GM20431 (cell line): ENCODE measurements around the gene NKIRAS2.

Source experiments
- in situ Hi-C: fragments of 300-500 bp; cut with MseI, MboI; formaldehyde crosslinking; loops from one replicate; pipeline ENCODE4 v1.15.0; 2020; ENCODE audit warnings: low sequenced_read_pairs; ENCODE audit not compliant: unreplicated experiment

The NKIRAS2 gene

DNA sequence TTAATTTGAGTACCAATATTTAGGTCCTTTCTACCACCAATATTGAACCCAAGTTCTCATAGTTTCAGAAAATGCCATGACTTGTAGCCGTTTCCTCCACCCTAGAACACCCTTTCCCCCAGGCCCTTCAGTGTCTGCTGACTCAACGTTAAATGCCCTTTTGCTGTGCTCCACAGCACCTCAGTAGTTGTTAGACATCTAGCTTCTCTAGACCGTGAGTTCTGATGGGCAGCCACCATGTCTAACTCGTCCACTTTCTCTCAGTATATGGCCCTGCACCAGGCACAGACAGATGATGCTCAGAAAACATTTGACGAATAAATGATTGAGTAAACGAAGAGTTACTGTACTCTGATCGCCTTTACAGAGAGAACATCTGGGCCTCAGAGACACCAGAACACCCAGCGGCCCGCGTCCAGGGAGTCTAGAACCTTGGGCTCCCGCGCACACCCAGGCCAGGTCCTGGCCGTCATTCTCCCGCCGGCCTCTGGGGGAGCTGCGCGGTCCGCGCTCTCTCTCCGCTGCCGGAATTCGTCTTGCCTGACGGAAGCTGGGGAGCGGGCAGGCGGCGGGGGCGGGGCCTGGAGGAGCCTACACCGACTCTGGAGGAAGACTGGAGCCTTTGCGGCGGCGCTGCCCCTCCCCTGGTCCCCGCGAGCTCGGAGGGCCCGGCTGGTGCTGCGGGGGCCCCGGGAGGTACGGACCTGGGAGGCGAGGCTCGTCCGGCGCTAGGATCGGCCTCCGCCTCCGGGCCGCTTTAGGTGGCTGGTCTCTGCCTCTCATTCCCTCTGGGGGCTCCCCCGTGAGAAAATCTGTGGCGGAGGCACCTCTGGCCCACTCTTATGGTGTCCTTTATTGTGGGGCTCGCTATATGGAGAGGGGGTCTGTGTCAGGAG lies at the start of gene NKIRAS2:
Gene NKIRAS2, plus strand, starts transcription at position 582 of the 896 bp plus-strand sequence. CDS start 1,488 bp downstream, outside the sequence.
- in situ Hi-C loops, result no loop called here

- in situ Hi-C loops, result no loop called here
Observed at GRCh38 chr17:41970901-41971331, 49.0 kb upstream of the NKIRAS2 start.

DNA sequence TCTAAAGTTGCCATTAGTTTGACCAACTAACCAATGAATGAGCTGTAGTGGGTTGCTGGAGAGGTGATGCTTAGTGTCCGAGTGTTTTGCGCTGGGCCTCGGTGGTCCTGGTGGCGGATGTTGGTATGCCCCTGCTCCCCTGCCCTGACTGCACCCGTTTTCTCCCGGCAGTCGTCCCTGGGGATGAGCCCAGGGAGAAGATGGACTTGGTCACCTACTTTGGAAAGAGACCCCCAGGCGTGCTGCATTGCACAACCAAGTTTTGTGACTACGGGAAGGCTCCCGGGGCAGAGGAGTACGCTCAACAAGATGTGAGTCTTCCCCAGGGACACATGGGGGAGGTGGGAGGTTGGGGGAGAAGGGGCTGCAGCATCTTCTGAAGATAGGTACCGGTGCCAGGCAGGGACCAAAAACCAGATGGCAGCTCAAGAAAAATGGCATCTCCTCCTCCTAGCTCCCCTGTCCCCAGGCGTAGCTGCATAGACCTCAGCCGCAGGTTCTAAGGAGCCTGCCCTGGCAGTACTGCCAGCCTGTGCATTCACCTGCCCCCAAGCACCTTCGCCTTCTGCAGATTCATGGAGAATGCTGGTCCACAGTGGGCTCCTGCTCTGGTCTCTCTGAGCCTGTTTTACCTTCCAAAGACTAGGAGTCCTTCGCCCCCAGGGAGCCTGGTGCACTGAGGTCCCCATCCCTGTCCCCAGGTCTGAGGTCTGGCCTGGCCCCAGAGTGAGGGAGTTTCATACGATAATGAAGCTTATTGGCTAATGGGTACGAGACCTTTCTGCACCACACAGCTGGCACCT lies 48.0 kb upstream of the NKIRAS2 start:
- in situ Hi-C loops, result no loop called here

- in situ Hi-C loops, result no loop called here
Observed at GRCh38 chr17:41972571-41973407, 47.1 kb upstream of the NKIRAS2 start.

DNA sequence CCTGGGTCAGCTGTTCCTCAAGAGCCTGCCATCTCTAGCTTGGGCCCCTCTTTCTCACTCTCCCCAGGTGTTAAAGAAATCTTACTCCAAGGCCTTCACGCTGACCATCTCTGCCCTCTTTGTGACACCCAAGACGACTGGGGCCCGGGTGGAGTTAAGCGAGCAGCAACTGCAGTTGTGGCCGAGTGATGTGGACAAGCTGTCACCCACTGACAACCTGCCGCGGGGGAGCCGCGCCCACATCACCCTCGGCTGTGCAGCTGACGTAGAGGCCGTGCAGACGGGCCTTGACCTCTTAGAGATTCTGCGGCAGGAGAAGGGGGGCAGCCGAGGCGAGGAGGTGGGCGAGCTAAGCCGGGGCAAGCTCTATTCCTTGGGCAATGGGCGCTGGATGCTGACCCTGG lies 46.5 kb upstream of the NKIRAS2 start:
- in situ Hi-C loops, result no loop called here

GRCh38 chr17:41974031-41974430 lies 45.9 kb upstream of the NKIRAS2 start:
- in situ Hi-C loops, result no loop called here

DNA sequence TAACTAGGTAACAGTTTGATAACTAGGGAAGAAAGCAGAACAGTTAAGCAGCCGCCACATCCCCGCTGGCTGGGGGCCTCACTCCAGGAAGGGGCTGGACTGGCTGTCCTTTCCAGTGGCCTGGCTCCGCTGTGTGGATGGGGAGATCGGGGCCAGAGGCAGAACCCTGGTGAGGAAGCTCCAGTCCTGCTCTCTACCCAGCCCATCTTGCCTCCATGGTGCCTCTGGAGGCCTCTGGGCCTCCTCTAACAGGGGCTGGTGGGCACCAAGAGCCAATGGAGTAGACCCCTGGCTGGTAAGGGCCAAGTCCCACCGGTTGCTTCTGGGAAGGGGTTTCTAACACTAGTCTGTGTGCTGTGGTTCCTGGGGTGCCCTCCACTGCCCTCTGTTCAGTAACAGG lies 45.2 kb upstream of the NKIRAS2 start:
- in situ Hi-C loops, result no loop called here

- in situ Hi-C loops, result no loop called here
Observed at GRCh38 chr17:41975099-41976083, 44.5 kb upstream of the NKIRAS2 start.

- in situ Hi-C loops, result no loop called here
Observed at GRCh38 chr17:41976142-41976768, 43.6 kb upstream of the NKIRAS2 start.

DNA sequence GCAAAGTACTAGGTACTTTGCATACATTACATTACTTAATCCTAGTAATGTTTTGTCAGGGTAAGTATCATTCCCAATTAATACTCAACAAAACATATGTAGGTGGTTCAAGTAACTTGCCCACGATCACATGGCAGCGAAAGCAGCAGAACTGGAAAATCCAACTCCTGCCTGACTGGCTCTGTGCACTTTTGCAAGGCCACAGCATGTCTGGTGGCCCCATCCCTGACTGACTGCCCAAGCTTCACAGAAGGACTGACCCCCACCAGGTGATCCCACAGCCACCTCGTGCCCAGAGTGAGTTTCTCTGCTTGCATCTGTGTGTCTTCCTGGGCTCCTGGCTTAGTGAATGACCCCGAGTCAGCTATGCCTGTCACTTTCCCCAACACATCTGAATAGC lies 41.9 kb upstream of the NKIRAS2 start:
- in situ Hi-C loops, result no loop called here

DNA sequence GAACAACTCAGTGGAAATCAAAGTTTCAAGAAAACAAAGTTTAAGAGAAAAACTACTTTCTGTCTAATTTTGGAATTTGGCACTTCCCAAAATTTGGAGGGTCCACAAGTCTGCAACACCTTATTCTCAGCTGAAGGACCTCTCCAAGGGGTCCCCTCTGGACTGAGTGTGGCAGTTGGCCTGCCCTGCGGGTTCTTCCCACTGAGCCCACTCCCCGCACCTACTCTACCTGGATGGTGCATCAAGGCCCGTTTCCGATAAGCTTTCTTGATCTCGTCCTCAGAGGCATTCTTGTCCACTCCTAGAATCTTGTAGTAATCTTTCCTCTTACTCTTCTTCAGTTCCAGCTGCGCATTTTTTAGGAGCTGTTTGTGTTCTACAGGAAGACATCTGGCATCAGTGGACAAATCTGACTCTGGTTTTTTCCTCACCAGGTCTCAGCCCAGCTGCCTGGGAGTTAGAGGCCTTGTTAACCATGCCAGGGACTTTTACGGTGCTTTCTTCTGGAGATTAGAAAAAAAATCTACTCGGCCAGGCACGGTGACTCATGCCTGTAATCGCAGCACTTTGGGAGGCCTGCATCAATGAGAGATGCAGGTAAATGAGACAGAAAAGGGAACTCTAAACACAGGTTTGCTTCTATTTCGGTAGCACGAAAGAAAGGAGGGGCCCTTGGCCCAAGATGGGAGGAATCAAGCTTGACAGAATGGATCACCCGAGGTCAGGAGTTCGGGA lies 37.7 kb upstream of the NKIRAS2 start:
- in situ Hi-C loops, result no loop called here

DNA sequence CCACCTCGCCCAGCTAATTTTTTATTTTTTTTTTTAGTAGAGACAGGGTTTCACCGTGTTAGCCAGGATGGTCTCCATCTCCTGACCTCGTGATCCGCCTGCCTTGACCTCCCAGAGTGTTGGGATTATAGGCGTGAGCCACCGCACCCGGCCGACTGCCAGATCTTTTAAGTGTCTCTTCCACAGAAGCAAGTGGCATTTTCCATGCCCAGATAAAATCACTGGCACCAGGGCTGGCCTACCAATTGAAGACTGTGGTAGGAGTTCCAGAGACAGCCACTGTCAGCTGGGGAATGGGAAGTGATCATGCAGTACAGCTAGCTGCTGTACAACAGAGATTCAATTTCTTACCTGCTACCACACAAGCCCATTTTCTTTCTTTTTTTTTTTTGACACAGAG lies 35.4 kb upstream of the NKIRAS2 start:
- in situ Hi-C loops, result no loop called here

- in situ Hi-C loops, result no loop called here
Observed at GRCh38 chr17:41985919-41986318, 34.0 kb upstream of the NKIRAS2 start.

DNA sequence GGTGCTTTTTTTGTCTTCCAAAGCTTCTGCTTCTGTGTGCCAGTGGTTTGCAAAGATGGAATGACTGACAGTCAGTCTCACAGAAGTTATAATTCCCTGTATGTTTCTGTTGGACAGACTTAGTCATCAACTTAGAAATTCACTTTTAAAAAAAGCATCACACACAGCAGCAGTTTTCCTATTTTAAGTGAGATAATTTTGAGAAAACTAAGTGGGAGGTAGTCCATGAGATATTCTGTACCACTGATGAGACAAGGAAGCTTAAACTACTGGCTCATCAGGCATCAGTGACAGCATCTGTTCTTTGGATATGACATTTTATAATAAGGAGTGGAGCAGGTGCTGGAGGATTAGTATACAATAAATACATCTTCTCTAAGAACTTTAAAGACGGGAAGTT lies 33.3 kb upstream of the NKIRAS2 start:
- in situ Hi-C loops, result no loop called here

DNA sequence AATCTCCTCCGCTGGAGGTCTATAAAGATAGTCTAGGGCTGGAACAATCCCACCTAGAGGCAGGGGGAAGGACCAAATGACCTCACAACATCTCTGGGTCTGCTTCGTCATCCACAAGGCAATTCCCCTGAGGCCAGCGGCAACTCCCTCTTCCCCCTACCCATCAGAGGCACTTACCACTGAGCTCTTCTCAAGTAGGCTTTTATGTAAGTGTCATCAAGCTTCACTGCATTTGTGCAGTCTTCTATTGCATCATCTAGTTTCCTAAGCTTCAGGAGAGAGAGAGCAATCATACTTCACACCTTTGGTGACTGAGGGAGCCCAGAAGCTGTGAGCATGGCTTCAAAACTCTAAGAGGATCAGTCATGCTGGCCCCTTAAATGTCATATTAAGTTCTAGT lies 32.2 kb upstream of the NKIRAS2 start:
- in situ Hi-C loops, result no loop called here

- in situ Hi-C loops, result no loop called here
Observed at GRCh38 chr17:41988418-41988817, 31.5 kb upstream of the NKIRAS2 start.

DNA sequence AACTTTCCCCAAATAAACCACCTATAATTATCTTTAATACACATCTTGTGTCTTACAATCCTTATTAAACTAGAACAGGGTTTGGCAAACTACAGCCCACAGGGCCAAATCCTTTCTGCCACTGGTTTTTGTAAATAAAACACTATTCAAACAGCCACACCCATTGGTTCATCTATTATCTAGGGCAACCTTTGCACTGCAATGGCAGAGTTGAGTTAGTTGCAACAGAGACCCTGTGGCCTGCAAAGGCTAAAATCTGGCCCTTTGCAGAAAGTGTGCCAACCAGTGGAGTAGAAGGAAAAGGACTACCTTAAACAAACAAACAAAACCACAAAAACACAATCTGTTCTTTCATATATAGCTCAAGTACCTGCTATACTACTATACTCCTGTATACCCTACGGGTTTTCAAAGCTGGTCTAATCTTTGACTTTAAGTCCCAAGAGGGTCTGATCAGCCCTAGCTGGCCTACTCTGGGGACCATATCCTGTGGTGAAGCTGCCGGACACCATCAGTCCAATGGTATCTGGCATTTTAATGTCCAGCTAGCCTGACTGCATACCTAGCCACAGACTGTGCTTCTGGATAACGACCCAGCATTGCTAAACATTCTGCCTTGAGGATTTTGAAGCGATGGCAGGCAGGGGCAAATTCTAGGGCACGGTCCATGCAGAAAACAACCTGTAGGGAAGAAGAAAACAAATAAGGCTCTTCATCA lies 30.0 kb upstream of the NKIRAS2 start:
- in situ Hi-C loops, result no loop called here
